ENCODE measurements around the gene SEZ6.

SEZ6 gene

DNA sequence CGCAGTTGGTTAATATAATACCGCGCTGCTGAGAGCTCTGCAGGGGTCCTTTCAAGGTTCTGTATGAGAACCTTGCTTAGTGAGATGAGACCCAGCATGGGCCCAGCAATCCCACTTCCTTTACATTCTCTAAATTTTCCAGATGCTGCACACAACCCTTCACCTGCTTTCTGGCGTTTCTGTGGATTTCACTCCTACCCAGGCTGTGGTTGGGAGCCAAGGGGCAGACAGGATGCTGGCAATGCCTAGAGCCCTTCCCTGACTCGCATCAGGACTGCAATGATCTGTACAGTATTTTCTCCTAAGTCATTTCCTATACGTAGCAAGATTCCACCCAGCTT is 27.0 kb upstream of the SEZ6 start:
- DNase-seq, result no peak

DNA sequence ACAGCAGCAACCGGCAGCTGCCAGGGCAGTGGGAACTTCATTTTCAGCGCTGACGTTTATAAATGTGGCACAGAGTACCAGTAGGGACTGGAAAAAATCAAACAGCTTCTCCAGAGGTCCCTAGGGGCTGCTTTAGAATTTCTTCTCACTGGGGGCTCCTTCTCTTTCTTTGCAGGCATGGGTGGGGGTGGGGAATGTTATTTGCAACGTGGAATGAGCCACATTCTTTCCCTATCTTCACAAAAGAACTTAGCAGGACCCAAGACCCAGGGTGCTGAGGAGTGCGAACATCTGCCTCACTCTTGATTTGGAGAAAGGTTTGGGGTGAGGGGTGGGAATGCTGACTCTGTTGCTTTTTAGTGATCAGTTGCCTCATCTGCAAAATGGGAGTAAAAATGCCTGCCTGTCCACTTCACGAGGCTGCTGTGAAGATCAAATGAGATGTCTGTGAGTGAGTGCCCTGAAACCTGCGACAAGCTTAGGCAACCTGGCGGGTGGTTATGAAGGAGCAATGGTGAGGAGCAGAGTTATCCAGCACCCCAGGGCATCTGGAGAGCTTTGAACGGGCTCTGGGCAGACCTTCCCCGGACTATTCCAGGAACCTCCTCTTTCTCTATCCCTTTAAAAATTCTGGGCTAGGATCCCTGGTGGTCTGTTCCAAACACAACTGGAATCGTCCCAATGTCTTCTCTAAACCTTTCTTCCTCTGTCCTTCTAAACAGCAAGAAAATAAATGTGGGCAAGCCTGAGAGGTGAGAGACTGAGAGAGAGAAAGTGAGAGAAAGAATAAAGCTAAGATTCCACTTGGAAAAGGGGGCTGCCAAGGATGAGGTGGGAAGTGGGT is 26.4 kb upstream of the SEZ6 start:
- DNase-seq, result no peak

DNA sequence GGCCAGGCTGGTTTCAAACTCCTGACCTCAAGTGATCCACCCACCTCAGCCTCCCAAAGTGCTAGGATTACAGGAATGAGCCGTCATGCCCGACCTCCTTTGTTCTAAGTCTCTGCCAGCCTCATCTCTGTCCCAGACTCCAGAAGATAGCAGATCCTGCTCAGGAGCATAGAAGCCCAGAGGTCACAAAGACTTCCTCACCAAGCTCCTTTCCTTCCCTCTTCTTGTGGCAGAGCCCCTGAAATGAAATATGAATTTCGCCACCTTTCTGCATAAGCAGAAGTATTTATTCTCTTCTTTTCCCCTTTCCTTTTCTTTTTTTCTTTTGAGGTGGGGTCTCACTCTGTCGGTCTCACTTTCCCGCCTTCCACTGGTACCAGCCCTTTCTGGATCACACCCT is 25.7 kb upstream of the SEZ6 start:
- DNase-seq, result no peak

DNA sequence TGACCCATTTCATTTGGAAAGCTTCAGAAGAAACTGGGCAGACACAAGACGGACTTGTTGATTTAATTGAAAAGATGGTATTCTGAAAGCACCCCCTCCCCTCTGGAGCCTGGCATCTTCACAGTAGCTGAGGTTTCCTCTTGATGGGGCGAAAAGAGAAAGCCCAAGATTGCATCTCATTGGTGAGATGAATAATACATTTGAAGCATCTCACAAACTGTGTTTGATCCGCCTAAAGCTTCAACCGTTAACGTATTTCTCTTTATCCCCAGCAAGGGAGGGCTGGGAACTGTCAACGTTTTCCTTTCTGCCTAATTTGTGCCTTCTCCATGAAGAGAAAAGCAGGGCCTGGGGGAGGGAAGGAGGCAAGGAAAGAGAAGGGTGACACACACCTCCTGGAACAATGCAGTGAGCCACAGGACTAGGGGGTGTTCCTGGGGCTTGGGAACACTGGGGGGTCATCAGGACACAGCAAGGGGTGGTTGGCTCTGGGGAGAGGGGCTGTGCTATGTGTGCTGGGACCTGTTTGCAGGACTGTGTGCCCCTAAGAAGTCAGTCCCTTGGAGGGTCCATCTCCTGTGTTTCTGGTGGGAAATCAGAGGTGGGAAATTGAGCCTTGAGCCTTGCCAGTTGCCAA is 18.6 kb upstream of the SEZ6 start:
- no peak for DNase-seq

DNA sequence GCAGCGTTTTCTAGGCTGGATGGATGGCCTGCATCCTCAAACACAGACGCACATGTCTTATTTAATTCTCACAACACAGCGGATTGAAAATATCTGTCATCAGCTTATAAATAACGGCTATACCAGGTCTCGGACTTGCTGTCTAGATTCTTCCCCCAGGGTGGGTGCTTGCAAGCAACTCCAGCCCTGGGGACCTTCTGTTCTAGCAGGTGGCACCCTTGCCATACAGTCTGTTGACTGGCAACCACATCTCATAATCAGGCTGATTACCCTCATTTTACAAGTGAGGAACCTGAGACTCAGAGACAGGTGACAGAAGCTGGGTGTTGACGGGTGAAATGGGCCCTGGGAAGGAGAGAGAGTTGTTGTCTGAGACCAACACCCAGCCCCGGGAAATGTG is 16.2 kb upstream of the SEZ6 start:
- DNase-seq, result no peak

DNA sequence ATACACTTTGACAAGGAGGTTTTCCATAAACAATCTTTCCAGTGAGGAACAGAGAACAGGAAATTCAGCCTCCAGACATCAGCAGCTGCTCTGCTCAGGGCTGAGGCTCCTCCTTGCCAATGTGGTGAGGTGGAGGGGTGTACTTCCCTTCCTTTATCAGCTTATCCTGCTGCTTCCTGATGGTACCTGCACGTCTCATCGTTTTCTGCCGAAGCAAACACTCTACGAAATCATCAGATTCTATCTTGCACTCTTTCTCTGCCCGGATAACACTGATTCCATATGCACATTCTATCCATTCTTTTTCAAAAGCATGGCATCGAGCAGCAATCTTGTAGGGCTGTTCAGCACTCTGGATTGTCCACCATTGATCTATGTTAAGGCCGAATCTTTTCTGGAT is 15.4 kb upstream of the SEZ6 start:
- no peak for DNase-seq

DNA sequence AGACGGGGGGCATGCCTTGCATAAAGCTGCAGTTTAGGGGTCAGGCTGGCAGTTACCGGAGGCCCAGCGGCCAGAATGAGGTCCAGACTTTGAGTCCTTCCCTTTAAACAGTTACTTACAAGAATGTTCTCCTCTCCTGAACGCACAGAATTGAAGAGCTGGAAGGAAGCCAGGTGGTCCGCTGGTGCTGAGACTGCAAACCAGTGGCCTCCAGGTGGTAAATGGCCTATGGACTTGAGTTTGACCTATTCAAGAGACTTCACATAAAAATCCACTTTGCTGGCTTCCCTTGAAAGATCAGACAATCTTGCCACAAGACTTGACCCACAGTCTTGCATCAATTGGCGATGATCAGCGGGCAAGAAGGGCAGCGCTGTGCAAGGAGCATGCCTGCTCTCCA is 14.7 kb upstream of the SEZ6 start:
- no peak for DNase-seq

DNA sequence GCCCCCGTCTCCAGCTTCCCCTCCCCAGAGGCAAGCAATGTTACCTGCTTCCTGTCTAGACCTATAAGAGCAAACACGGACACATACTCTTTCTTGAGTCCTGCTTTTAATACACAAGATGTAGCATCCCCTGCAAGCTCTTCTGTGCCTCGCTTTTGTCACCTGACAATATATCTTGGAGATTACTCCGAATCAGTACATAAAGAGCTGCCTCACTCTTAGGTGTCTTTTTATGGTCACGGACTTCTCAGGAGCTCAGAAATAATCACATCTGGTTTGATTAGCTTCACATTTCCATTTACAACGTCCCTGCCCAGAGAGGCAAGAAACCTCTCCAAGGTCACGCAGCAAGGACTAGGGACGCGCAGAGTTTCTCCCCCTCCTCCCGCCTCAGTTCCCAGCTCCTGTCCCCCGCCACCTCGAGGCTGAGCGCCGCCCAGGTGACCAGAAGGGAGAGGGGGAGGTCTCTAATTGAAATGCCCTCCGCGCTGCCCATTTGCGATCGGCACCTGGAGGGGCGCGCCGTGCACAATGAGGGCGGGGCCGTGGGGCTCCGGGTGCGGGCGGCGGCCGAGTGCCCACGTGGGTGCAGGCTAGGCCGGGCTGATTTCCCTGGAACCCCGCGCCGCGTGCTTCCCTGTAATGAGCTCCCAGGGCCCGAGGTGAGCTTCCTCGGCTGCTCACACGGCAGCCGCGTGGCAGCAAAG is 13.8 kb upstream of the SEZ6 start:
- DNase-seq, result peak; percentile 2

DNA sequence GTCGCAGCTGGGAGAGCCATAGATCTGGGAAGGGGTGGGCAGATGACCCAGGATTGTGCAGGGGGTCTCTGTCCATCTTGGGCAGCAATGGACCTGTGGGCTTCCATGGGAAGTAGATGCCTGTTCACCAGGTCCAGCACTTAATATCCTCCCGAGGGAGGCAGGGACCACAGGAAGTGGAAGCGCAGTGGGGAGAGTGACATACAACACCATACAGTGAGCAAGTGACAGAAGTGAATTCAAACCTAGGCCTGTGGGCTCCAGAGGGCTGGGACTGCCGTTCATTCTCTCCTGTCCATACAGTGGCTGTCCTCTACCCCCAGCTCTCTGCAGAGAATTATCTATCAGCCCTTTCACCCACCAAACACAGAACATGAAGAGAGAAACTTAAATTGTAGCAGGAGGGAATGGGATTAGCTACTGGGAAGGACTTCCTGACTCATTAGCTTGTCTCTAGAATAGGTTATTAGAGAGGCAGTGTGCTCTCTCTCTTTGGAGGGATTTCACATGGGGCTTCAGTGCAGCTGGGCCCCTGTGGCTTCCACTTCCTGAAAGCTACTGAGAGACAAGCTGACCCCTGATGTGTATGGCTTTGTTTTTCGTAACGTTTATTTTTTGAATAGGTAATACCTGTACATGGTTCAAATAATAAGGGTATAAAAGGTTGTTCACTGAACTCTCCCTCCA is 13.1 kb upstream of the SEZ6 start:
- DNase-seq, result no peak

DNA sequence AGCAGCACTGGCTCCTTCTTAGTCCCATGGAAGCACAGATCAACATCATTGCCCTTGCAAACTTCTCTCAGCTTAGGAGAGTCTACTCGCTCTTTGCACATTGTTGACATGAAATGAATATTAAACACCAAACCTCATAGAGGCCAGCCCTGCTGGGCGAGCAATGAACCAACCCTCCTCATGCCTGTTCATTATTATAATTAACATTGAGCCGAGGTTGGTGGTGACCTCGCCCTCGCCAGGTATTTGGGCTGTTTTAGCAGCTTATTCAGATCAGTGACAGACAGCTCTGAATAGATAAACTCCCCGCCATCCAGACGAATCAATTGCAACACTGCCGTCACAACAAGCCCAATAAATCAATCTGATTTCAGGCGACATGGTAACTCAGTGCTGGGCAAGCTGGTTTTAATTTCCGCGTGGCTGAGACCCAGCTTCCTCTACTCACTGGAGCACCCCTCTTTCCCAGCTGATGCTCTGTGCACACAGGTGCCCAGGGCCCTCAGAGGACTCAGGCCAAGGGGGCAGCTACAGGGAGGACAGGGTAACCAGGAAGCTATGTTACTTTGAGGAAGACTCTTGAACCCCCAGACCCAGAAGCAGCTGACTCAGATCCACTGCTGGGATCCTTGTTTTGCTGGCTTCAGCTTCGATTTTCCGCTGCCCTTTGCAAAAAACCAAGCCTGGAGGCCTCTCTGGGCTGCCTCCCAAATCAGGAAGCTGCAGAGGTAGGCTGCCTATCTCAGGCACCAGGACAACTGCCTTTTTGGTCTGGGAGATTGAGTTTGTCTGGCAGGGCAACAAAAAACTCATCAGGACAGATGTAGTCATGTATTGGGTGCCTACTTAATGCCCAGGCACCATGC is 10.7 kb upstream of the SEZ6 start:
- no peak for DNase-seq

DNA sequence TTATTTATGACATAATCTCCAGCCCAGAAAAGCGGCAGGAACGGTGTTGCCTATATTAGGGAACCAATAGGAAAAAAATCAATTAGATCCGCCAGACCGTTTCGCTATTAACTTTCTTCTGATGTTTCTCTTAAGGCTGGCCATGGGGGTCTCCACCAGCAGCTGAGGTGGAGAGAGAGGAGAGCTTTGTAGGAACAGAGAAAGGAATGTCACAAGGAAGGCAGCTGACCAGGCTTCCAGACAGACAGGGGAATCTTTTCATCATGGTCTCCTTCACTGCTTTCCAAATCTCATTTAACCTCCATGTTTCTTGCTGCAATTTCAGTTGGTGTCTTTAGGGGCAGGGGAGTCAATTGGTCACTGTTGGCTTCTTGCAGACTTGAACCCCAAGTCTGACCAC is 8.9 kb upstream of the SEZ6 start:
- no peak for DNase-seq

DNA sequence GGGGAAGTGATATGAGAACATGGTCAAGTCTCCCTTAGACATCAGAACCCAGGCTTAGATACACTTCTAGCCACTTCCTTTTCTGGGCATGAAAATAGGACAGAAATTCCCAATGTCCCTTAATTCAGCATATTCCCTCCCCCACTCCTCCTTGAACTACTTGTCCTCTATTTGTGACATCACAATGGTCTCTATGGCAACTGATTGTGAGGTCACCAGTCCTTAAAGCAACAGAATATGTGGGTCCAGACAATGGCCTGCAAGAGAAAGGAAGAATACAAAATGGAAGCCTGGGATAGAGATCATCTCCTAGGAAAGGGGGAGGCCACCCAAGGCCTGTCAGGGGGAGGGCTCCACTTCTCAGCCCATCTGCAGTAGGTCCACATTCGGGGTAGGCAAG is 6.7 kb upstream of the SEZ6 start:
- DNase-seq, result no peak

DNA sequence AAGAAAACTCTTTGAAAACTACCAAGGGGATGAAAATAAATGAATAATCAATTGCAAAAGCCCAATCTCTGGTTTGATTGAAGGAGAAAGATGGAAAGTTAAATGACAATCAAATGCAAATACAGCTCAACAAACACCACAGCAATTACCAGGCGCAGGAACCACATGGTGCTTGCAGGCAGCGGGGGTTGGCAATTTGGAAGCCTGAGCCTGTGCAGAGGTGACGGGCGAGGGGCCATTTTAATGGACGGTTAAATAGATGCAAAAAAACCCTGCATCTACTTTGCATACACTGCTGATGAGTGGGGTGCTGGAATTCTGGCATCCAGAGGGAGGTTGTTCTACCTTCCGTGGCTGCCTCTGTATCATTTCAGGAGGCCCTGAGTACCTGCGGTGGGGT is 4.8 kb upstream of the SEZ6 start:
- DNase-seq, result no peak

DNA sequence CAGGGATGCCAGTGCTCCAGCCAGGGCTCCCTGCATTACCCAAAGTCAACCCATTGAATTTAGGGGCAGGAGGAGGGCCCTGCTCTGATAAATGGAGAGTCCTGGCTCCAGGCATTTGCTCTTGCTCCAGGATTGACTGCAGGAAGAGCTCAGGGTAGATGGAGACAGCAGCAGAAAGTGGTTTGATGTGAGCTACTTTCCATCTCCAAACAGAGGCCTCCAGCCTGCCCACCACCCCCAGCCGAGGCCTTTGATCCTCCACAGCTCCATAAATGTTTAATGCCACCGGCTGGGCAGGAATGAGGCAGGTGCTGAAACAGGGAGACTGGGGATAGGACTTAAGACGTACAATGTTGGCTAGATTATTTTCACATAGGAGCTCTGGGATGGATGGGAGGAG is 4.3 kb upstream of the SEZ6 start:
- DNase-seq, result no peak

DNA sequence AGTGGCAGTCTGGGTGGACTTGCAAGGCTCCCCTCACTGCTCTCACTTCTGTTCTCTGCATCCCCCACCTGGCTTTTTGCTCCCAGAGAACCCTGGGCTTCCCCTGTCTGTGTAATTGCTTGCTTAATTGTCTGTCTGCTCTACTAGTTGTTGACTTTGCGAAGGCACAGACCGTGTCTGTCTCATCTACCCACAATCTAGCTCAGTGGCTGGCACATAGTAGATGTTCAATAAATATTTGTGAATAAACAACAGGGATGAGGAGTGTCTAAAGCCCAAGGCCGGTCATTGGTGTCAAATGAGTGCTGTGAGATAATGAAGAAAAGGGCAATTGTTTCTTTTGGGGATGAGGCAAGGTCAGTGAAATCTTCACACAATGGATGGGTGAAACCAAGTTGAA is 2.8 kb upstream of the SEZ6 start:
- DNase-seq, result no peak

DNA sequence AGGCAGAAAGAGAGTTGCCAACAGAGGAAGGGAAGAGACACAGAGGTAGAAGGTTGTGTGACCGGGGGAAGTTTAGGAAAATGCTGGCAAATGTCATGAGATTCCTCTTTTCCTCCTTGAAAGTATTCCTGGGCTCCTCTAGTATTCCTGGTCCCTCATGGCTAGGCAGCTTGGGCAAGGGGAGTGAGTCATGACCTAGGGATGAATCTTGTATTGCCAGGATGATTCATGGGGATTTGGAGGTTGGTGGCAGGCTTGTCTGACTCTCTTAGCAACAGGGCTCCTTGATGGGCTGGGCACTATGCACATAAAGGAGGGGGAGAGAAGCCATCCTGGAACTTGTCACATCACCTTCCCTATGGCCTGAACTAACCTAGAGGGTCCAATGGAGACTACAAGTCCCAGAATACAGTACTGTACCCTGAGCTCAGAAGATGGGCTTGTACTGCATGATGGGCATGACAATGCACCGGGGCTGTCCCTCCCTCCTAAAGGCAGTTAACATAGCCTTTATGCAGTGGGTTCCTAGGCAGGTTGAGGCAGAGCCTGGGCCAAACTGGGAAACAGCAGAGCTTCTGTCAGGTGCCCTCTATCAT is 2.1 kb upstream of the SEZ6 start:
- DNase-seq, result no peak

DNA sequence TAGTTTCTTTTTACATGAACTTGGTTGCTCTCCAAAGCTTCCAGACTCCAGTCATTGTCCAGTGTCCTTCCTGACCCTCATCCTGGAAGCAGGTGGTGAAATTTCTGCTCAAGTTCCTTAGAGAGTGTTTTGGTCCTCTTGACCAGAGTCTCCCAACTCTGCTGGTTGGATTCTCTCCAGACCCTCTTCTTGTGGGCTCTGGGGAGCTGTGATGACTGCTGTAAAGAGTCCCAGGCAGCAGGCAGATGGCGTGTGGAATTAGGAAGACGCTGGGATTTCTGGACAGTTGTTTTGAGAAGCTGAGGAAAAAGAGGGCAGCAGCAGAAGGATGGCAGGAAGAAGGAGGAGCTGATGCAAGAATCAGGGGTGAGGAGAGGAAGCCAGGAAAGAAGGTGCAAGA is 1.6 kb upstream of the SEZ6 start:
- no peak for DNase-seq

DNA sequence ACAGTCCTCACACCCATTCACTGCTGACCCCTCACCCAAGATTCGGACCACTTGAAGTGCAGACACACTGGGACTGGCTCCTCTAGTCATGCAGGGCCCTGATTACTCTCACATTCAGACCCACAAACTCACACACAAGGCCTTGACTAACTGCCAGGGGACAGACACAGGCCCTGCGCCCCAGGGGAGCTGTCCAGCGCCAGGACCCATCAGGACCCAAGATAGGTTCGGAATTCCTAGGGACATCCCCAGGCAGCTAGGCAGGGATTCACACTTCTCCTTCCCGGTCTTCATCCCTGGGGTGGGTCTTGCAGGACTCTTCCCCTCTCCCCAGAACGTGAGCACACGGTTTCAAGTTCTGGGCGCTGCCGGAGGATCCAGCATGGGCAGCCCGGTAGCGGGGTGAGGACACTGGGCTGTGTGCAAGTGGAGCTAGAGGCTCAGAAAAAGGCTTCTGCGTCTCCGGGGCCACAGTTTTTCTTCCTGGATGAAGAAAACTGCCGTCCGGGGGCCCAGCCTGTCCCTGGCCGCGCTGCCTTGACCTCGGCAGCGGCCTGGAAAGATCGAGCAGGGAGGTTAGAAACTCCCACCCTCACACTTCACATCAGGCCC is 1.6 kb downstream of the SEZ6 start:
- no peak for DNase-seq

DNA sequence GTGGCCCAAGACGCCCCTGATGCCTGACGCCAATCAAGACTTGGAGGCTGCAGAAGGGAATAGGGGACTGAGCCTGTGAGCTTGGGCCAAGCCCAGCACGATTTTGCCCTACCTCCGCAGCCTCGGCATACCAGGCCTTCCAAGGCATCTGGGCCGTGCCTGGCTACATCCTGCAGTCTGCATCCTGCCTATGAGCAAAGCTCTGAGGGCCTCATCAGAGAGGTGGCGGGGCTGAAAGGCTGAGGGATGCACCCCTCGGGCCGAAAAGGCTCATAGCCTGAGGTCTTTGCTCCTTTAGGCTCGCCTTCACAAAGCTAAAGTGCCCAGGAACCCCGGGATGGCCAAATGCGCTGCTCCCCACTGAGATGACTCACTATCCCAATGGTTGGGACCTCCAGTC is 2.5 kb downstream of the SEZ6 start:
- DNase-seq, result no peak

DNA sequence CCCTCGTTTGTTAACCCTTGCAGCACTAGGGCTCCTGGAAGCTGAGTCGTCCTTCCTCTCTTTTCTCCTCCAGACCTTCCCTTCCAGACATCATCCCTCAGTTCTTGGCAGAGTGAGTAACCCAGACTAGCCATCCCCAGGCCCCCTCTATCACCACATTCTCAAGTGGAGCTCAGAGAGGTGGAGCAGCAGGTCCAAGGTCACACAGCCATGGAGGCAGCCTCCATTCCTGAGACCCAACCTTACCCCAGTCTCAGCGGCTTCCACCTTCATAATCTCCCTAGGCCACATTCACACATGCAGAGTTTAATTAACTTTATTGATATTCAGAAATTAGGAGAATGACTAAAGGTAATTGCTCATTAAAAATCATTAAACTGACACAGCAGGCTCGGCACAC is 3.0 kb downstream of the SEZ6 start:
- no peak for DNase-seq

DNA sequence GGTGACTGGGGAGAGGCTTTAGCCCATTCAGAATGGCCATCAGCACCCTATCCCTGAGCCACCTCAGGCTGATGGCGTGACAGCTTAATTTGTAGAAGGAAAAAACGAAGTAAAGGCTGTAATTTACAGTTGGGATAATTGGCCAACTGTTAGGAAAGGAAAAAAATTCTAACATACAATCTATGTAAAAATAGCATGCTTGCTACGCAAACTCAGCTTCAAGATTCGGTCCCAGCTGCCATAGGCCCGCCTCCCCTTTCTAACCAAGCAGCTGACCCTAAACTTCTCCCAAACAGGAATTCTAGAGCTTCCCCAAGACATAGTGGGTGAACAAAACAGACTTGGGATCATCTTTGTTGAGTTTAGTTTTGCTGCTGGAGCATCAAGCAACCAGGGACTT is 4.9 kb downstream of the SEZ6 start:
- DNase-seq, result no peak

DNA sequence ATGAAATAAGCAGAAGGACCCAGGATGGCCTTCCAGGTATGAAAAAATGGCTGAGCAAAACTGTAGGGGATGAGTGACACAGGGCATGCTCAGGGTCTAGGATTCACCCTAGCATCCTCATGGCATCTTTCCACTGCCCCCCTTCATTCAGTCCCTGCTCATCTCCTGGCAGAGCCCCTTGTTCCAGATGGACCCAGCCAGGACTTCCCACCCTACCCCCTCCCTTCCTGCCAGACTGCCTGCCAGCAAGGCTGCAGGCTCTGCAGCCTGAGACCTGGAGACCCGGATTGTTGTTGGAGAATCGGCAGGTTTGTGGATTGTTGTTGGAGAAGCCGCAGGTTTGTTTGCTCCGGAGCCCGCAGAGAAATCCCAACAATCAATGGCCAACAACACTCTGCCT is 6.6 kb downstream of the SEZ6 start:
- DNase-seq, result no peak

Data from activated naive CD4-positive, alpha-beta T cell treated with Interleukin-2 at 50 U/mL for 16 hours (primary cell).